Neuronal stem cell (in vitro differentiated cells): Measurements from ENCODE around the gene HELZ2.
A peak's percentile ranks its signal among the peaks of the same experiment; 100 is the strongest.
"Not testable (repeated sequence)": the region's sequence is repeated elsewhere in the genome, so short reads cannot be mapped to it uniquely, and the experiment has no call there.

Experiments used
- DNase-seq: peaks from one replicate; pipeline ENCODE4 v3.0.0-alpha.2; 2013; ENCODE audit warnings: low spot score
- H2AFZ ChIP-seq: one replicate; pipeline ENCODE4 v1.6.1; 2013; ENCODE audit warnings: mild to moderate bottlenecking, low read length, inconsistent platforms
- H2AK5ac ChIP-seq: 2 replicates; pipeline ENCODE4 v1.6.1; 2013; ENCODE audit warnings: low read depth, mild to moderate bottlenecking, inconsistent platforms, low read length, moderate library complexity, mixed read lengths
- H2BK120ac ChIP-seq: 2 replicates; pipeline ENCODE4 v1.6.1; 2013; ENCODE audit warnings: low read depth, mild to moderate bottlenecking, inconsistent platforms, low read length, moderate library complexity, mixed read lengths
- H2BK12ac ChIP-seq: one replicate; pipeline ENCODE4 v1.6.1; 2013; ENCODE audit warnings: low read length, inconsistent platforms
- H2BK15ac ChIP-seq: 2 replicates; pipeline ENCODE4 v1.6.1; 2013; ENCODE audit warnings: mild to moderate bottlenecking, low read length, inconsistent platforms, mixed read lengths
- H2BK5ac ChIP-seq: one replicate; pipeline ENCODE4 v1.6.1; 2013; ENCODE audit warnings: inconsistent platforms, mild to moderate bottlenecking, low read length, moderate library complexity
- H3K14ac ChIP-seq: one replicate; pipeline ENCODE4 v1.6.1; 2013; ENCODE audit warnings: low read length, inconsistent platforms
- H3K18ac ChIP-seq: 2 replicates; pipeline ENCODE4 v1.6.1; 2013; ENCODE audit warnings: low read length, inconsistent platforms
- H3K23ac ChIP-seq: 2 replicates; pipeline ENCODE4 v1.6.1; 2013; ENCODE audit warnings: low read depth, mild to moderate bottlenecking, mixed read lengths, low read length, inconsistent platforms; ENCODE audit not compliant: poor library complexity
- H3K27ac ChIP-seq: replicated peaks from 3 replicates; pipeline ENCODE4 v1.5.1; 2013; ENCODE audit warnings: low read length, inconsistent platforms
- H3K27me3 ChIP-seq, 3 experiments: 2 replicates each; pipeline ENCODE4 v1.6.1; 2013; ENCODE audit warnings: low read length in 3 of 3, mild to moderate bottlenecking in 2 of 3, inconsistent platforms in 1 of 3, low read depth in 1 of 3, mixed read lengths in 1 of 3, moderate library complexity in 1 of 3; ENCODE audit not compliant: control insufficient read depth in 3 of 3, insufficient read depth in 3 of 3
- H3K36me3 ChIP-seq, 2 donors: replicated peaks in 1 of 2; 2 replicates each; pipeline ENCODE4 v1.6.1; 2013; ENCODE audit warnings: low read length in 2 of 2; ENCODE audit not compliant: control insufficient read depth in 2 of 2, insufficient read depth in 2 of 2
- H3K4ac ChIP-seq: 2 replicates; pipeline ENCODE4 v1.6.1; 2013; ENCODE audit warnings: inconsistent platforms, mild to moderate bottlenecking, low read length, moderate library complexity
- H3K4me1 ChIP-seq, 2 donors: 1 replicate in 1 of 2; 2 replicates in 1 of 2; pipeline ENCODE4 v1.6.1; 2013; ENCODE audit warnings: low read length in 2 of 2, low read depth in 1 of 2; ENCODE audit not compliant: control insufficient read depth in 2 of 2, insufficient read depth in 1 of 2
- H3K4me2 ChIP-seq: one replicate; pipeline ENCODE4 v1.6.1; 2013; ENCODE audit warnings: mild to moderate bottlenecking, low read length, inconsistent platforms; ENCODE audit not compliant: insufficient read depth, poor library complexity, severe bottlenecking
- H3K4me3 ChIP-seq, 2 donors: 2 replicates each; pipeline ENCODE4 v1.5.1; 2013; ENCODE audit warnings: low read length in 2 of 2, mild to moderate bottlenecking in 2 of 2, inconsistent platforms in 1 of 2, moderate library complexity in 1 of 2
- H3K79me1 ChIP-seq: one replicate; pipeline ENCODE4 v1.6.1; 2013; ENCODE audit warnings: low read depth, mild to moderate bottlenecking, inconsistent platforms, low read length, moderate library complexity
- H3K9ac ChIP-seq: one replicate; pipeline ENCODE4 v1.6.1; 2013; ENCODE audit warnings: mild to moderate bottlenecking, low read depth, low read length, inconsistent platforms; ENCODE audit not compliant: poor library complexity
- H3K9me3 ChIP-seq, 2 donors: replicated peaks in 1 of 2; 2 replicates each; pipeline versions ENCODE3 to v1.6.1; 2013; ENCODE audit warnings: low read length in 2 of 2, mild to moderate bottlenecking in 2 of 2, inconsistent platforms in 1 of 2, low read depth in 1 of 2, mixed read lengths in 1 of 2, moderate library complexity in 1 of 2; ENCODE audit not compliant: control insufficient read depth in 2 of 2, insufficient read depth in 1 of 2
- H4K8ac ChIP-seq: one replicate; pipeline ENCODE4 v1.6.1; 2013; ENCODE audit warnings: low read depth, mild to moderate bottlenecking, inconsistent platforms, low read length, moderate library complexity
- H4K91ac ChIP-seq: one replicate; pipeline ENCODE4 v1.6.1; 2013; ENCODE audit warnings: low read length, low read depth, mild to moderate bottlenecking, inconsistent platforms; ENCODE audit not compliant: poor library complexity
- WGBS, 2 donors: extraction: QIAGEN DNeasy Blood & Tissue Kit; methylation state at CpG; one replicate each; pipeline ENCODE4 v1.1.7; 2013; ENCODE audit warnings: missing lambda C conversion rate in 2 of 2, mixed read lengths in 1 of 2; ENCODE audit not compliant: insufficient read length in 2 of 2, insufficient replicate concordance in 1 of 2; ENCODE audit errors: extremely low coverage in 2 of 2; 5-methylcytosine and 5-hydroxymethylcytosine counted together

HELZ2 gene

GRCh38 chr20:63610581-63611435, 36.8 kb upstream of the HELZ2 start:
- Histone ChIP-seq H4K91ac (no peak overlapping the region), H2BK5ac (no peak overlapping the region), H3K4ac (no peak overlapping the region), H2BK120ac (no peak overlapping the region), H3K9ac (no peak overlapping the region), H4K8ac (no peak overlapping the region), H3K27ac (no peak overlapping the region), H3K4me3 (no peak overlapping the region), H3K4me2 (no peak overlapping the region), H2BK15ac (no peak overlapping the region), H3K79me1 (no peaks in the 10 kb centered on the region), H2AK5ac (no peak overlapping the region), H3K14ac (no peak overlapping the region), H3K18ac (peak overlapping the region; percentile 41), H2BK12ac (no peak overlapping the region), H3K36me3 (peaks cover 11 to 29% of the 10 kb centered on the region in 2 donors), H3K9me3 (peaks cover 5 to 13% of the 10 kb centered on the region in 2 donors), H3K4me1 (no peaks in the 10 kb centered on the region), H3K27me3 (no peaks in the 10 kb centered on the region), H2AFZ (no peak overlapping the region), H3K23ac (no peak overlapping the region)
- WGBS, 2 donors = no CpG with 5 or more reads among the region's 17 CpGs
- no peak for DNase-seq

- H3K27me3 ChIP-seq = no peaks in the 10 kb centered on the region
Measured at GRCh38 chr20:63606686-63607085, 32.6 kb upstream of the HELZ2 start.

GRCh38 chr20:63602321-63602720, 28.3 kb upstream of the HELZ2 start:
- Histone ChIP-seq H2BK15ac (no peak overlapping the region), H2AFZ (no peak overlapping the region), H3K27ac (no peak overlapping the region), H3K4ac (no peak overlapping the region), H2BK120ac (no peak overlapping the region), H3K36me3 (peaks cover 23 to 61% of the 10 kb centered on the region in 2 donors), H4K91ac (no peak overlapping the region), H3K4me3 (no peak overlapping the region), H3K9me3 (no peaks in the 10 kb centered on the region), H3K4me1 (no peaks in the 10 kb centered on the region), H3K79me1 (no peaks in the 10 kb centered on the region), H3K23ac (no peak overlapping the region), H2BK5ac (no peak overlapping the region), H2BK12ac (no peak overlapping the region), H3K14ac (no peak overlapping the region), H3K18ac (no peak overlapping the region), H3K9ac (no peak overlapping the region), H3K4me2 (no peak overlapping the region), H2AK5ac (no peak overlapping the region), H3K27me3 (no peaks in the 10 kb centered on the region), H4K8ac (no peak overlapping the region)
- DNase-seq = no peak
- WGBS, 2 donors = no CpG with 5 or more reads among the region's 3 CpGs

More at GRCh38 chr20:63606686-63607085, 32.6 kb upstream of the HELZ2 start:
- no peak overlapping the region for H2BK15ac ChIP-seq
- no peaks in the 10 kb centered on the region for H3K9me3 ChIP-seq
- H3K4ac ChIP-seq = no peak overlapping the region
- H2BK120ac ChIP-seq = no peak overlapping the region
- no peaks in the 10 kb centered on the region for H3K79me1 ChIP-seq
- H3K27ac ChIP-seq = no peak overlapping the region
- H3K36me3 ChIP-seq = peaks cover 11 to 26% of the 10 kb centered on the region in 2 donors
- no peak overlapping the region for H3K23ac ChIP-seq
- no peak overlapping the region for H3K4me3 ChIP-seq
- no peaks in the 10 kb centered on the region for H3K4me1 ChIP-seq
- DNase-seq = no peak
- no peak overlapping the region for H3K9ac ChIP-seq
- H3K18ac ChIP-seq = no peak overlapping the region
- no peak overlapping the region for H4K8ac ChIP-seq
- WGBS, 2 donors = no CpG with 5 or more reads among the region's 9 CpGs
- no peak overlapping the region for H2BK12ac ChIP-seq
- no peak overlapping the region for H3K4me2 ChIP-seq
- H4K91ac ChIP-seq = no peak overlapping the region
- H3K14ac ChIP-seq = no peak overlapping the region
- no peak overlapping the region for H2BK5ac ChIP-seq
- H2AFZ ChIP-seq = no peak overlapping the region
- no peak overlapping the region for H2AK5ac ChIP-seq

- H3K27me3 ChIP-seq, H4K91ac ChIP-seq, H3K23ac ChIP-seq, H2BK5ac ChIP-seq, H2BK15ac ChIP-seq, H2AK5ac ChIP-seq, H3K18ac ChIP-seq, H3K4ac ChIP-seq, H3K9me3 ChIP-seq, H3K4me3 ChIP-seq, H3K4me2 ChIP-seq, H4K8ac ChIP-seq, H2BK12ac ChIP-seq, H3K14ac ChIP-seq, H2AFZ ChIP-seq, H3K9ac ChIP-seq, H3K27ac ChIP-seq, H3K4me1 ChIP-seq, H3K79me1 ChIP-seq, H2BK120ac ChIP-seq, DNase-seq: not testable (repeated sequence)
- no CpG with 5 or more reads among the region's 8 CpGs for WGBS, 2 donors
- peaks cover 23 to 65% of the 10 kb centered on the region in 2 donors for H3K36me3 ChIP-seq
Measured at GRCh38 chr20:63601679-63602078, 27.6 kb upstream of the HELZ2 start.
